ENCODE results near the gene CRYZ.
"Not testable (repeated sequence)": the region's sequence is repeated elsewhere in the genome, so short reads cannot be mapped to it uniquely, and the experiment has no call there.

CRYZ gene

DNA sequence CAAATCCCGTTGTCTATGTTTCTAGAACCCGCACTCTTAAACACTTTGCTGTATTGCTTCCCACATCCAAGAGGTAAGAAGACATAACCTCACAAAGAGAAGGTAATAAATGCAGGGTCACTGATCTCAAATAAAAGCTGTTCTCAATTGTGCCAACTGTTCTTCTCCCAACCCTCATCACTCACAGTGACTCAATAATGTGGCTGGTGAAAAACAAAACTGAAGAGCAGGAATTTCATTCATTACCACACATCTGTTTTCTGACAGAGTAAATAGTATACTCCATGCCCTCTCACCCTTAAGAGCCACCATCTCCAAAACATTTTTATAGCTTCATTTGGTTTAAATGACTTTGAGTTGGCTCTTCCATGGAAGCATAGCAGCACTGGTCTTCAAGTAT is 53.0 kb downstream of the CRYZ start:
- DNase-seq = no peak

GRCh38 chr1:74677926-74678325 is 54.9 kb downstream of the CRYZ start:
- DNase-seq = no peak

DNA sequence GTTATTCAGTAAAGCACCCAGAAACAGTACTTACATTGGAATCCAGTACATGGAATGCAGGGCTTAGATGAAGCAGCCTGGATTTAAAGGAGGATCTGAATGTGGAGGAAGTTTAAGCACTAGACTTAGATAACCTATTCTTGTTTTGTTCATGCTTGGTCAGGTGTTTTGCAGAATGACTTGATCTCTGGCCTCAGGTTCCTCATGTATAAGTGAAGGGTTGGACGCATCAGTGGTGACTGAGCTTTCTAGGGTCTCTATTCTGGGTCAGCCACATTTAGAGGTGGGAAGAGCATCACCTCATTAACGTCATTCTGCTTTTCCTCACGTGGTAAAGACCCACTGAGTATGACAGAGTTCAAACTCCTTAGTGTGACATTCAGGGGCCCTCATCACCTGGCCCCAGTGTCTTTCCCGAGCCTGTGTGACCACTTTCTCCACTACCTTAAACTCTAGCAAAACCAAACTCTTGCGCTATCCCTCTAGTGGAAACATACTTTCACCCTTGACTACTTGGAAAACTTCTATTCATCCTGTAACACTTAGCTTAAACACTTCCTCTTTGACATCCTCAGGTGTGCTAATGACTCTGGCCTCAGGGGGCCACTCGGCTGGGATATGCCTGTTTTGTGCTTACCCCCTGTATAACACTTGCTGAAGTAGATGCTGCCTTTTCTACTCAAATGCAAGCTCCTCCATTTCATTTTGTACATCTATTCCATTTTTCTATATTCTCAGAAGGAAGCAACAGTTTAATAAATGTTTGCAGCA is 58.4 kb downstream of the CRYZ start:
- no peak for DNase-seq

GRCh38 chr1:74673351-74674111 is 59.3 kb downstream of the CRYZ start, which contains the start of gene ERICH3:
TSS of gene ERICH3 (minus strand) at chr1:74673792. CDS start at chr1:74673519, 273 bp downstream.
- DNase-seq = no peak

GRCh38 chr1:74670866-74671265 is 62.0 kb downstream of the CRYZ start:
- not testable (repeated sequence) for DNase-seq
